T follicular helper cell (primary cell): Measurements from ENCODE around the gene MRO.
"Not testable (repeated sequence)": the region's sequence is repeated elsewhere in the genome, so short reads cannot be mapped to it uniquely, and the experiment has no call there.

Experiments
- DNase-seq: peaks from one replicate; pipeline ENCODE4 v3.0.0-alpha.2; 2020; ENCODE audit warnings: low read depth
- total RNA-seq, 2 experiments: gene quantifications; one replicate each; lab custom pipeline; 2026; lab: John Stamatoyannopoulos, UW

The MRO gene
- 0 reads per million in 2 experiments for total RNA-seq

DNA sequence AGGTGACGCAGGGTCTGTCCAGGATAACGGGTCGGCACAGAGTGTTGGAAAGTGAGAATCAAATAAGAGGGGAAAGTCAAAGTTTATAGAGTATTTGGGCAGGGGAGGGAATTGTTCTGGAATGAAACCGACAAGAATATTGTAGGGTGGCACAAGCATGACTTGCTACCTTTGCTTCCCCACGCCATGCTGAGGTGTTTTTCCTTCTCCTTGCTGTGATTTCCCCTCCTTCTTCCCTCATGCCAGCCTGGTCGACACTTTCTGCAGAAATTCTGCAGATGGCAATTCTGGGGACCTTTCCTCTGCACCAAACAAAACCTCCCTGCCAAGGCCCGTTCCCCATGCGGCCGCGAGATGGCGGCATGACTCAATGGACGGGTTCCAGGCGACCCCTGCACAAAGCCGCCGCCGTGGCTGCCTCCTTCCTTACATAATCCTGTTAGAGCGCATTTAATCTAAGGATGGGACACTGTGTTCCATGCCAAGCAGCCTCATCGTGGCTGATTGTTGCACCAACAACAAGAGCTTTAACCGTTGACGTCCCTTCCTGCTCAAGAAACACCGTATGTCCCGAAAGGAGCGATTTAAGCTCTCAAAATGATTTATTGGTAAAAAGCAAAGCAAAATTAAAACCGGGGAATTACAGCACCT is at the start of gene MRO:
Gene MRO (minus strand): TSS at position 289 of the 651 bp plus-strand sequence. CDS start 10,616 bp downstream, outside the sequence.
- peak; percentile 65 for DNase-seq

- no peak for DNase-seq
Measured at GRCh38 chr18:50869150-50869549, 49.3 kb upstream of the MRO start.

DNA sequence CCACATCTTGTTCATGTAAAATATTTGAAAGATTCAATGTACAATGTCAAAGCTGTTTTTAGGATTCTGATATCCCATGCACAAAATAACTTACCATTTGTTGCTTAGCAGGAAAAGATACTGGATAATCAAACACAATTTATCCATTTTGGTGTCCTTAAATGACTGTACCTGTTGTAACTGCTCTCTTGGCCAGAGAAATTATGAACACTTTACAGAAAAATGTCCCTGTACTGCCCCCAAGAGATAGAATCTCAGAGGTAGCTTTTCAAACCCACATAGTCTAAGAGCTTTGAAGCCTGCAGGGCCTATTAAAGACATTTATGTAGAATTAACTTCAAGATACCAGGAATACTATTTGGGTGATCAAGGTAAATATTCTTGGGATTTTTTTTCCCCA is 46.9 kb upstream of the MRO start:
- DNase-seq = no peak

- no peak for DNase-seq
Measured at GRCh38 chr18:50863840-50864375, 44.1 kb upstream of the MRO start.

DNA sequence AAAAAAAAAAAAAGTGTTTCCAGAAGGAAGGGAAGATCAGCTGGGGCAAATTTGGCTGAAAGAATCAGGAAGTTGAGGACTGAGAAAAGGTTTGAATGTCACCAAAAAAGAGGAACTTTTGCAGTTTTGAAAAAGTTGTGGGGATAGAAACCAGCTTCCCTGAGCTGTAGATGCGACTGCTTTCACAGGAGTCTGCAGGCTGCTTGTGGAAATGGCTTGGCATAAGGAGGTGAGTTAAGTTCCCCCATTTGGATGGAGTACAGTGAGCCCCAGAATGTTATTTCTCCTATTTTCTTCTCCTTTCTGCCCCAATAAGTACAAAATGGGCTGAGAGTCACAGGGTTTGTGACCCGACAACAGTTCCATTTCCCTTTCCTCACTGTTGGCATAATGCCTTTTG is 42.6 kb upstream of the MRO start:
- no peak for DNase-seq

DNA sequence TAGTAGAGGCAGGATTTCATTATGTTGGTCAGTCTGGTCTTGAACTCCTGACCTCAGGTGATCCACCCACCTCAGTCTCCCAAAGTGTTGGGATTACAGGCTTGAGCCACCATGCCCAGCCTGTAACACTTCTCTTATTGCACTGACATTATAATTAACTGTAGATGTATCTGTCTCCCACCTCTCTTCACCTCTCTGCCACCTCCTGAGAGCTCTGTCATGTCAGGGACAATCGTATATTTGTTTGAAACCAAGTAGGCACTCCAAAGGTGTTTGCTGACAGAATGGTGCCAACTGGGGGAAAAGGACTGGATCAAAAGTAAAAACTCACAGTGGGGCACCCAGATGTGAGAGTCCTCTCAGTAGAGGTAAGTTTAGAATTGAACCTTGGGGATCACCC is 41.8 kb upstream of the MRO start:
- DNase-seq = no peak

DNA sequence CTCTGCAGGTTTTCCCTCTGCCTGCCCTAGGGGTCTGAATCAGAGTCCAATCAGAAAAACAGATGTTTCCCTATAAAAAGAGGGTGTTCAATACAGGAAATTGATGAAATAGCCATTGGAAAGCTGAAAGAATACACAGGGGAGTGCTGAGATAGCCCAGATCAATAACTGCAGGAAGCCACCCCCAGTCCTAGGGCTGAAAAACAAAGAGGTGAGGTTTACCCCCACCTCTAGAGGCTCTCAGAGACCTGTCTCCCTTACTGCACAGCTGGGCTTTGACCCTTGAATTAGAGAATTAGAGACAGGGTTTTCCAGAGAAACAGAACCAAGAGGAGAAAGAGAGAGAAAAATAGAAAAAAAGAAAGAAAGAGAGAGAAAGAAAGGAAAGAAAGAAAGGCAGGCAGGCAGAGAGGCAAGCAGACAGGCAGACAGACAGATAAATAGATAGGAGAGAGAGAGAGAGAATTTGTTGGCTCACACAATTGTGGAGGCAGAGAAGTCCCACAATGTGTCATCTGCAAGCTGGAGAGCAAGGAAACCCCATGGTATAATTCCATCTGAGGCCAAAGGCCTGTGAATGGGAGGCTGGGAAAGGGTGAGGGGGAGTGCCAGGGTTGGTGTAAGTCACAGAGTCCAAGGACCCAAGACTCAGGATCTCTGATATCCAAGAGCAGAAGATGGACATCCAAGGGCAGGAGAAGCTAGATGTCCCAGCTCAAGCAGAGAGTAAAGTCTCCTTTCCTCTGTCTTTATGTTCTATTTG is 40.2 kb upstream of the MRO start:
- DNase-seq = no peak

- no peak for DNase-seq
Measured at GRCh38 chr18:50857694-50858093, 37.9 kb upstream of the MRO start.

DNA sequence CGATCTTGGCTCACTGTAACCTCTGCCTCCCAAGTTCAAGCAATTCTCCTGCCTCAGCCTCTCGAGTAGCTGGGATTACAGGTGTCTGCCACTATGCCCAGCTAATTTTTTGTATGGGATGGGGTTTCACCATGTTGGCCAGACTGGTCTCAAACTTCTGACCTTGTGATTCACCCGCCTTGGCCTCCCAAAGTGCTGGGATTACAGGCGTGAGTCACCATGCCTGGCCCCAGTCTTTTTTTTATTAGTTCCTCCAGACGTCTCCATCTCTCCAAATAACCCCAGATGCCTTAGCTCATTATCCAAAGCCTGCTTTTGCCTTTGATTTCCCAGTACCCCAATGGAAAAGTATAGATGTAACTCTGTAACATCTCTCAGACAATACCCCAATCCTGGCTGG is 37.4 kb upstream of the MRO start:
- DNase-seq = not testable (repeated sequence)

GRCh38 chr18:50855976-50856757 is 36.4 kb upstream of the MRO start:
- DNase-seq = no peak

DNA sequence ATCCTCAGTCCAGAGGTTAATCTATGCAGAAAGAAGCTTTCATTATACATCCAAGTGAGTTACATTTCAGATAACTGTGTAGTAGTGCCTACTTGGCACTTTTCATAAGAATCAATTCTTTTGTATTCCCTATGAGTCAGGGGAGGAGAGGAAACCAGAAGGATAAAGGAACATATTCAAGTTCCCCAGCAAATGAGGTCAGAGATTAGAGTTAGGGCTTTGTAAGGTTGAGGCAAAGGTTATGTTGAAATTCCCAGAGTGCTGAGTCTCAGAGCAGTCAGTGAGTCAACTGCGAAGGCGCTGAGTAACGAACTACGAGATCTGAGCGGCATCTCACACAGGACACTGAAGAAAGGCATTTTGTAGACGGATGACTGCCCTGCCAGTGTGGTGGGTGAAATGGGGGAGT is 34.1 kb upstream of the MRO start:
- DNase-seq = no peak

DNA sequence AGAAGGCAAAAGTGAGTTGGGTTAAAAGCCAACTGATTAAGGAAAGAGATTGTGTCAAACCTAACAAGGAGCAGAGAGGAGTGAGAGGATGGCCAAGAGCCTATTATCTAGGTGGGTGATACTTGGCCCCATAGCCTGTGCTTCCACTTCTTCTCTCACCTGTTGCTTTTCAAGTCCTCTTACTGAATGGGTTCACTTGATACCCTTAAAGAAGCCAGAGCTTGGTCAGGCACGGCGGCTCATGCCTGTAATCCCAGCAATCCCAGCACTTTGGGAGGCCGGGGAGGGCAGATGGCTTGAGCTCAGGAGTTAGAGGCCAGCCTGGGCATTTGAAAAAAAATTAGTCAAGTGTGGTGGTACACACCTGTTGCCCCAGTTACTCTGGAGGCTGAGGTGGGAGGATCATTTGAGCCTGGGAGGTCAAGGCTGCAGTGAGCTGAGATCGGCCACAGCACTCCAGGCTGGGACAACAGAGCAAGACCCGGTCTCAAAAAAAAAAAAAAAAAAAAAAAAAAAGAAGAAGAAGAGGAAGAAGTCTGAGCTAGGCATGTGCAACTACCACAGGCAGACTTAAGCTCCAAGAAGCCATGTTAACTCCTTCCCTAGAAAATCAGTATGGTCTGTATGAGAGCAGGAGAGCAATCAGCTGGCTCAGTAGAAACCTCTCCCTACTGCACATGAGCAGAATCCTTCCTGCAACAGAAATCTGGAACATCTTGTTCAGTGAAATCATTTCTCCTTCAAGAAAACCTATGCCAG is 30.7 kb upstream of the MRO start:
- DNase-seq = no peak

DNA sequence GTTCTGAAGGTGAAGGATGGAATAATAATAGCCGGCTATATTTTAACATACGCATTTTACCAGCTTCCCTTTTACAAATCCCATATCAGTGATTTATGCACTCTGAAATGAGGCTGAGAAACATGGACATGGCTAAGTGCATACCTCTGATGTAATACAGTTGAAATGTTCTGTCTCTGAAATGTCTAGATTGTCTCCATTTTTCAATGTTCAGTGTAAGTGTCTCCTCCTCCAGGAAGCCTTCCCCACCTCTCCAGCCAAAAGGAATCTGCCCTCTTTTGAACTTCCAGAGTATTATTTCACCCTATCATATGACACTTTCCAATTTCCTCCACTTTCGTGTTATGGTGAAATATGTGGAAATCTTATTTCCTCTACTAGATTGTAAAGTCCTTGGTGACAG is 29.6 kb upstream of the MRO start:
- no peak for DNase-seq

DNA sequence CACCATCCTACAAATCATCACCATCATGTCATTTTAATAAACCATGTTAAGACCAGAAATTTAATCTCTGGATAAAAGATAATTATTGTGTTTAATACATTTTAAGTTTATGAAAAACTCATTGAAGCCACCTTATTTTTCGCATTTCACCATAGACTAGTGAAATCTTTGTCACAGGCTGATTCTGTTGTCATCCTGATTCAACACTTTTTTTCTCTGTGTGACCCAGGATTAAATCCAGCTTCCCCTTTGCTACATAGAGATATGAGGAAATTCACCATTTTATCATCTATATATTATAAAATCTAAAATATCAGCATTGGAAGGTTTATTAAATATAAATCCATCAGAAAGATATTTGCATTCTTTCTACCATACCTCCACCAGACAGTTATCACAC is 29.2 kb upstream of the MRO start:
- no peak for DNase-seq

DNA sequence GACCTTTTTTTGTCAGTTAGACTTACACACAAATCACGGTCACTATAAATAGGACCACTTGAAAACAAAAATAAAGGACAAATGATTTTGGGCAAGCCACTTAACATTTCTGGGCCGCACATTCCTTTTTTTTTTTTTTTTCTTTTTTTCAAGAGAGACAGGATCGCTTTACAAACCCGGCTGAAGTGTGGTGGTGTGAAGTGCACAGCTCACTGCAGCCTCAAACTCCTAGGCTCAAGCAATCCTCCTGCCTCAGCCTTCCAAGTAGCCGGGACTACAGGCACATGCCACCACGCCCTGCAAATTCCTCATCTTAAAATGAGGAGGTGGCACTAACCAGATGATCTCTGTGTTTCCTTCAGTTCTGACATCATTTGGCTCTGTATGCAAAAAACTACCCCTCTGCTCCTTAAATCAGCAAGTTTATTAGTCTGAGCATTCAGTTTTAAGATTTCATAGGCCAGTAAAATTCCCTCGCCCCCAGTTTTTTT is 28.3 kb upstream of the MRO start:
- no peak for DNase-seq

DNA sequence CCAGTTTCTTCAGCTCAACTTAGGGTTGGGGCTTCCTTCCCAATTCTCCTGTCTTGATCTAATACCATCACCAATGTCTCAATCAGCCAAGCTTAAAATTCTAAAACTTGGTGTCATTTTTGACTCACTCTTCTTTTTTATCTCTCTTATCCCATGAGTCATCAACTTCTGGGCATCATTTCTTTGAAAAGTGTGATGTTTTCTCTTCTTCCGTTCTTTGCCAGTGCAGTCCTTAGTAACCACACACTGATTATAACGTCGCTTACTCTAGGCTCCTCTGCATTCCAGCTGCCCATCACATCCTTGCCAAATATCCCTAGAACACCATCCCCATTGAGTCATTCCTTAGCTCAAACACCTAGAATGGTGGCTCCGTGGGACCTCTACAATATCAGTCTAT is 27.4 kb upstream of the MRO start:
- no peak for DNase-seq

GRCh38 chr18:50844960-50845359 is 25.1 kb upstream of the MRO start:
- no peak for DNase-seq

- no peak for DNase-seq
Measured at GRCh38 chr18:50844554-50844953, 24.7 kb upstream of the MRO start.

- DNase-seq = no peak
Measured at GRCh38 chr18:50842846-50843245, 23.0 kb upstream of the MRO start.

GRCh38 chr18:50839996-50840395 is 20.2 kb upstream of the MRO start:
- no peak for DNase-seq

DNA sequence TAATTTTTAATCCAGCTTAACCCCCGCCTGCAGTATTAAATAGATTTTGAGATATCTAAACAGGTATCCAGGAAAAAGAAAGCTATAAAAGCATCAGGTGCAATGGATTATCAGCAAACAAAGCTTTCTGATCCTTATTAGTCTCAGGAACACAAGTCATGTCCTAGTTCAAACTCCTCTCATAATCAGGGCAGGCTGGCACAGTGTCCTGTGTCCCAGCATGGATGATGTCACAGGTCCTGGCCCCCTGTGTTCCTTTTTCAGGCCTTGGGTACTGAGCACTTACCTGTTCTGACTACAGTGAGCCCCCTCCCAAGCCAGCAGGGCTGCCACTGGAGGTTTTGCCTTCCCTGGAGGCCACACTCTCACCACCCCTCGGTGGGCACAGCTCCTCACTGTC is 19.5 kb upstream of the MRO start:
- no peak for DNase-seq

DNA sequence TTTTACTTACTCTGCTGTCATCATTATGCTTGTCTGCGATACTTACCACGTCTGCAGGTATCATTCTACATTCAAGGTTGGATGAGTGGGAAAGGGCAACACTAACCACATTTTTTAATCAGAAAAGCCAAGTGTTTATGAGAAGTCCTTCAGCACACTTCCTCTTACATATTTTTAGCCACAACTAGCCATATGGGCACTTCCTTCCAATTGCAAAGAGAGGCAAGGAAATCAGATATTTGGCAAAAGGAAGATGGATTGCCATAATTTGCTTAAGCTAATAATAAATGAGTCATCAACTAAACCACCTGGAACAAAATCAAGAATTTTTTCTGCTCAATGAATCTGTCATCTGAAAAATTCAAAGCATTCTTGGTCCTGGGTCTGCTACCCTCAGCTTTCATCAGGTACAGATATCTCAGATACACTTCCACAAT is 16.7 kb upstream of the MRO start:
- no peak for DNase-seq
